NCI-H2227 (cell line): ENCODE results near the gene SH3GL1.

ENCODE experiments used
- DNase-seq: peaks from one replicate; lab custom pipeline; 2025; ENCODE audit not compliant: unreplicated experiment; lab: John Stamatoyannopoulos, UW

SH3GL1 gene

DNA sequence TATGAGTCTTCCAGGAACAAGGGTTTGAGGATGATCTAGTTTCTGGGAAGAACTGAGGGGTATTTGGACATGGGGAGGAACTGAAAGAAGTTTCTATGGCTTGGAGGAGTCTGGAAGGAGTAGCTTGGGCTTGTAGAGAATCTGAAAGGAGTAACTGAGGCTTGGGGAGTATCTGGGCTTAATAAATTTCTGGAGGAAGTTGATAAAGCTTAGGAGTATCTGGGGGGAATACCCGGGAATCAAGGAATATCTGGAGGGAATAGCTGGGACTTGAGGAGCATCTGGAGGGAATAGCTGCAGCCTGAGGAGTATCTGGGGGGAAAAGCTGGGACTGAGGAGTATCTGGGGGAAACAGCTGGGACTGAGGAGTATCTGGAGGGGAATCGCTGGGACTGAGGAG is 79.9 kb downstream of the SH3GL1 start:
- DNase-seq = no peak

DNA sequence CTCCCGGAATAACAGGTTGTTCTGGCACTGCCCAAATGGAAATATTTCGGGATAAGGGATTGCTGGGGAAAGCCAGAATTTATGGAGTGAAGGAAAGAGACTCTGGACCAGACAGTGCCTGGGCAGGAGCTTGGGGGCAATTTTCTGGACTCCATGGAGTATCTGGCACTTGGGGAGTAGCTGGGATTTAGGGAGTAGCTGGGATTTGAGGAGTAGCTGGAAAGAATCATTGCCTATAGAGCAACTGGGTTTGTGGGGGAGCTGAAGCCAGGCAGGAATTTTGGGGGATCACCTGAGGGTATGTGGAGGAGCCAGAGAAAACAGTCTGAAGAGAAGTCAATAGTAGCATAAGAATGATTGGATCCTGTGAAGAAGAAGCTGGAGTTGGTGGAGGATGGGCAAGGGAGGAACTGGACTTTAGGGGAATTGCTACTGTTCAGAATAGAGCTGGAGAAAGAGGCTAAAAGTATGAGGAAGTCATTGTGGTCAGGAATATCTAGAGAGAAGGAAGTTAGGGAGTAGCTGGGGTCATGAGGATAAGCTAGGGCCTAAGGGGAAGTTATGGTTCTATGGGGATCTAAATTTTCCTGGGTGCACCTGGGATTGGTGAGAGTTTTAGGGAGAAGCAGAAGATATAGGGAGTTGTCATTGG is 81.2 kb downstream of the SH3GL1 start:
- no peak for DNase-seq

DNA sequence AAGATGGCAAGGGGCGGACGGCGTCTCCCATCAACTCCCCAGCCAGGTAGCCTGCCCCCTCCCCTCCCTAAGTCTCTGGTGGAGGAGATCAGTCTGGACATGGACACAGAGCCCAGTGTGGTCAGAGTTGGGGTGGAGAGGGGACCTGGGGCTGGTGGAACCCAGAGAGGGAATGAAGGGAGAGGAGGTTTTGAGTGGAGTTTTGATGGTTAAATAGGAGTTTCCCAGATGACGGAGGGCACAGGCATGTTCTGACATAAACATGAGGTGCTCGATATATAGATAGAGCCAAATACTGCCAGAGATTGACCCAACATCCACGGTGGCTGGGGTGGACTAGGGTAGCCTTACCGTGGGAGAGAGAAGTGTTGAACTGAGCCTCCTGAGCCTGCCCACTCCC is 81.9 kb downstream of the SH3GL1 start:
- DNase-seq = no peak

- DNase-seq = no peak
Observed at GRCh38 chr19:4316956-4317355, 83.4 kb downstream of the SH3GL1 start.

GRCh38 chr19:4313847-4314490 is 86.4 kb downstream of the SH3GL1 start:
- no peak for DNase-seq
